ENCODE measurements around the gene PIK3C2G.

DNA sequence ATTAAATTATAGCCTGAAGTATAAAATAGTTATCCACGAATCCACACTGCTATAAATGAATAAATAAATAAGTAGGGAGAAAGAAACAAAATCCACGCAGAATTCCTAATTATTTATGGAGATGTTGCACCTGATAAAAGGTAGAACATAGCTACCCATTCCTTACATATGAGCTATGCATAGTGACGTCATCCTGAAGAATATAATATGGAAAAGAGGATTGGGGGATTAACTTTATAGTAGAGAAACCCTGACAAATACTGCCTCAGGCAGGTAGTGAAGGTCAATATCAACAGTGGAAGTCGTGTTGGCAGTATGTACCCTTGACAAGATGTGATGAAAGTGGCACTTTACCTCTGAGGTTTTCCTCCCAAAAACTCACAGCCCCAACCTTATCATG is 394.0 kb downstream of the PIK3C2G start:
- TF ChIP-seq POLR2A (IDR thresholded peaks at IDR 0.05; ENCODE audit: low read depth, low read length): no peak
- TF ChIP-seq TAF1 (IDR thresholded peaks at IDR 0.05; ENCODE audit: low read depth, low read length): no peak
- TF ChIP-seq POLR2AphosphoS5 (IDR thresholded peaks at IDR 0.05; ENCODE audit: low read depth, low read length): no peak
- TF ChIP-seq SPI1 (IDR thresholded peaks at IDR 0.05; ENCODE audit: low read depth, low read length): no peak
- no peak for TF ChIP-seq PAX5 (IDR thresholded peaks at IDR 0.05; ENCODE audit: insufficient read depth, low read length, severe bottlenecking)
- TF ChIP-seq POU2F2 (IDR thresholded peaks at IDR 0.05; ENCODE audit: low read depth, low read length): no peak

Data from GM12891 (cell line).